ENCODE results near the gene S100A7A. TPM values are rescaled to one million over a fixed set of nuclear protein-coding genes. Genes with fewer than 3 reads are reported as not detected.

The S100A7A gene
- total RNA-seq, 1 donor from 2014 or later: not detected

- no peaks in the 10 kb centered on the region for H3K4me1 Mint-ChIP-seq (ENCODE audit: low read depth, unreplicated experiment)
- DNase-seq (ENCODE audit: low read depth) (no peak), FAIRE-seq (no peak)
- Histone ChIP-seq H3K4me3 (ENCODE audit: insufficient read depth, low read depth, low read length) (no peak overlapping the region), H2AFZ (ENCODE audit: low read depth, low read length) (no peak overlapping the region), H4K20me1 (ENCODE audit: insufficient read depth, low read length) (no peaks in the 10 kb centered on the region), H3K27ac (ENCODE audit: low read depth, low read length) (no peak overlapping the region), H3K4me2 (ENCODE audit: low read length) (no peak overlapping the region), H3K9me3 (ENCODE audit: insufficient read depth, low read depth, low read length) (no peaks in the 10 kb centered on the region), H3K36me3 (ENCODE audit: insufficient read depth, low read length) (no peaks in the 10 kb centered on the region), H3K79me2 (ENCODE audit: insufficient read depth, low read length) (no peaks in the 10 kb centered on the region), H3K9ac (ENCODE audit: low read length) (no peak overlapping the region), H3K4me1 (ENCODE audit: insufficient read depth, low read length) (no peaks in the 10 kb centered on the region), H3K27me3 (ENCODE audit: insufficient read depth, low read length) (no peaks in the 10 kb centered on the region)
- H3K27me3 Mint-ChIP-seq (ENCODE audit: low read depth, unreplicated experiment): peaks cover 54% of the 10 kb centered on the region
- H3K27ac Mint-ChIP-seq (ENCODE audit: unreplicated experiment): no peak overlapping the region
- TF ChIP-seq EZH2 (IDR thresholded peaks at IDR 0.05; ENCODE audit: insufficient read depth, low read length): no peak
- no peak for TF ChIP-seq CTCF (IDR thresholded peaks at IDR 0.05; ENCODE audit: insufficient read depth, low read depth, low read length)
- no peaks in the 10 kb centered on the region for H3K36me3 Mint-ChIP-seq (ENCODE audit: low read depth, unreplicated experiment)
- peaks cover 1% of the 10 kb centered on the region for H3K9me3 Mint-ChIP-seq (ENCODE audit: unreplicated experiment)
- no peak overlapping the region for H3K4me3 Mint-ChIP-seq (ENCODE audit: unreplicated experiment)
Measured at GRCh38 chr1:153432874-153433681, 16.8 kb downstream of the S100A7A start.

- Histone ChIP-seq H3K27ac (ENCODE audit: low read depth, low read length) (no peak overlapping the region), H3K36me3 (ENCODE audit: insufficient read depth, low read length) (no peaks in the 10 kb centered on the region), H4K20me1 (ENCODE audit: insufficient read depth, low read length) (no peaks in the 10 kb centered on the region), H3K9me3 (ENCODE audit: insufficient read depth, low read depth, low read length) (no peaks in the 10 kb centered on the region), H3K27me3 (ENCODE audit: insufficient read depth, low read length) (no peaks in the 10 kb centered on the region), H3K4me2 (ENCODE audit: low read length) (no peak overlapping the region), H3K79me2 (ENCODE audit: insufficient read depth, low read length) (no peaks in the 10 kb centered on the region), H2AFZ (ENCODE audit: low read depth, low read length) (no peak overlapping the region), H3K4me3 (ENCODE audit: insufficient read depth, low read depth, low read length) (no peak overlapping the region), H3K9ac (ENCODE audit: low read length) (no peak overlapping the region), H3K4me1 (ENCODE audit: insufficient read depth, low read length) (no peaks in the 10 kb centered on the region)
- no peak for DNase-seq (ENCODE audit: low read depth)
- TF ChIP-seq EZH2 (IDR thresholded peaks at IDR 0.05; ENCODE audit: insufficient read depth, low read length) (no peak), CTCF (IDR thresholded peaks at IDR 0.05; ENCODE audit: insufficient read depth, low read depth, low read length) (no peak)
- no peaks in the 10 kb centered on the region for H3K4me1 Mint-ChIP-seq (ENCODE audit: low read depth, unreplicated experiment)
- H3K36me3 Mint-ChIP-seq (ENCODE audit: low read depth, unreplicated experiment): no peaks in the 10 kb centered on the region
- peaks cover 43% of the 10 kb centered on the region for H3K27me3 Mint-ChIP-seq (ENCODE audit: low read depth, unreplicated experiment)
- no peak overlapping the region for H3K27ac Mint-ChIP-seq (ENCODE audit: unreplicated experiment)
- FAIRE-seq: no peak
- H3K4me3 Mint-ChIP-seq (ENCODE audit: unreplicated experiment): no peak overlapping the region
- peaks cover 1% of the 10 kb centered on the region for H3K9me3 Mint-ChIP-seq (ENCODE audit: unreplicated experiment)
Measured at GRCh38 chr1:153434746-153435455, 18.6 kb downstream of the S100A7A start.
